GM12878 (cell line): ENCODE measurements around the gene PLET1. TPM values are rescaled to one million over a fixed set of nuclear protein-coding genes. Genes with fewer than 3 reads are reported as not detected.

Experiments
- ATAC-seq: fragments of 200-7000 bp; cut with Tn5 transposase; 3 replicates; pipeline ENCODE4 v1.9.1; 2020; ENCODE audit warnings: mild to moderate bottlenecking, moderate library complexity
- BruUV-seq: library from RNA; stranded (reverse); fragments of 400-500 nt; replicated peaks from 2 replicates; lab custom pipeline; 2021; lab: Mats Ljungman, UMichigan
- CTCF ChIA-PET: fragments of 300-600 bp; sonication (Branson Sonifier 250); formaldehyde crosslinking; extraction: SDS; loops from one replicate; lab custom pipeline; 2021; ENCODE audit warnings: inconsistent platforms; lab: Yijun Ruan, JAX
- POLR2A ChIA-PET: fragments of 350-600 bp; formaldehyde crosslinking; extraction: SDS; loops from one replicate; lab custom pipeline; 2021; ENCODE audit warnings: inconsistent platforms; lab: Charles Lee
- RAD21 ChIA-PET: fragments of 300-600 bp; sonication (Branson Sonifier 250); formaldehyde crosslinking; loops from one replicate; lab custom pipeline; 2023; ENCODE audit warnings: antibody characterized with exemption; ENCODE audit not compliant: unreplicated experiment; lab: Charles Lee
- SMC1A ChIA-PET: fragments of 300-600 bp; sonication (Branson Sonifier 250); formaldehyde crosslinking; loops from one replicate; lab custom pipeline; 2023; ENCODE audit not compliant: unreplicated experiment, uncharacterized antibody; lab: Charles Lee
- DNase-seq: peaks from one replicate; pipeline ENCODE4 v3.0.0-alpha.2; 2011; ENCODE audit warnings: low read depth, low spot score
- FAIRE-seq: peaks from 3 replicates; lab custom pipeline; 2011; peaks lifted over from hg19 to GRCh38; lab: Jason Lieb, UNC
- H2AFZ ChIP-seq: 2 replicates; pipeline ENCODE4 v1.6.0; 2011; ENCODE audit warnings: low read depth, low read length, control low read depth; ENCODE audit not compliant: control insufficient read depth
- H3K27ac ChIP-seq: 2 replicates; pipeline ENCODE4 v1.5.1; 2011; ENCODE audit warnings: control low read depth; ENCODE audit not compliant: control insufficient read depth, insufficient read depth
- H3K27me3 ChIP-seq, 2 experiments: replicated peaks in 1 of 2; 2 replicates each; pipeline versions ENCODE4 v1.6.0 to v1.6.1; 2011; ENCODE audit warnings: low read length in 1 of 2; ENCODE audit not compliant: control insufficient read depth in 2 of 2, insufficient read depth in 2 of 2
- H3K36me3 ChIP-seq, 2 experiments: 2 replicates each; pipeline ENCODE4 v1.5.1; 2011; ENCODE audit warnings: low read length in 1 of 2; ENCODE audit not compliant: control insufficient read depth in 2 of 2, insufficient read depth in 2 of 2
- H3K4me1 ChIP-seq: 2 replicates; pipeline ENCODE4 v1.6.1; 2011; ENCODE audit warnings: mild to moderate bottlenecking, low read length, moderate library complexity, mixed read lengths; ENCODE audit not compliant: control insufficient read depth, insufficient read depth
- H3K4me2 ChIP-seq: 2 replicates; pipeline ENCODE4 v1.6.0; 2011; ENCODE audit warnings: control low read depth; ENCODE audit not compliant: control insufficient read depth, insufficient read depth
- H3K4me3 ChIP-seq: fragments of 200-600 bp; sonication (generic); 2 replicates; pipeline ENCODE4 v1.5.1; 2016
- H3K79me2 ChIP-seq: 2 replicates; pipeline ENCODE4 v1.6.0; 2011; ENCODE audit warnings: low read length; ENCODE audit not compliant: control insufficient read depth, insufficient read depth
- H3K9ac ChIP-seq: 2 replicates; pipeline ENCODE4 v1.8.0; 2011; ENCODE audit warnings: low read length, control low read depth, mixed read lengths; ENCODE audit not compliant: control insufficient read depth, insufficient read depth
- H3K9me3 ChIP-seq: replicated peaks from 3 replicates; pipeline ENCODE4 v1.5.1; 2011; ENCODE audit warnings: mild to moderate bottlenecking, low read length; ENCODE audit not compliant: control insufficient read depth, insufficient read depth
- H4K20me1 ChIP-seq: 2 replicates; pipeline ENCODE4 v1.6.0; 2011; ENCODE audit not compliant: control insufficient read depth, insufficient read depth
- BHLHE40 ChIP-seq, 2 experiments: fragments of 450-650 bp in 1 of 2; IDR thresholded peaks; 2 replicates each; pipeline ENCODE4 v1.6.1; 2011 to 2017; ENCODE audit warnings: low read depth in 2 of 2, borderline replicate concordance in 1 of 2, improper control_type of control experiment in 1 of 2, low read length in 1 of 2, mild to moderate bottlenecking in 1 of 2
- BRCA1 ChIP-seq: IDR thresholded peaks from 2 replicates; pipeline ENCODE4 v1.6.1; 2011; ENCODE audit warnings: low read depth, low read length, improper control_type of control experiment
- CHD2 ChIP-seq: IDR thresholded peaks from 2 replicates; pipeline ENCODE4 v1.6.1; 2011; ENCODE audit warnings: low read depth, low read length, improper control_type of control experiment, borderline replicate concordance
- IRF4 ChIP-seq: IDR thresholded peaks from 2 replicates; pipeline ENCODE4 v1.6.1; 2011; ENCODE audit warnings: low read depth, low read length
- MYC ChIP-seq: IDR thresholded peaks from 2 replicates; pipeline ENCODE4 v1.6.1; 2011; ENCODE audit warnings: mild to moderate bottlenecking, low read length, moderate library complexity, inconsistent platforms; ENCODE audit not compliant: insufficient read depth, insufficient replicate concordance, insufficient read length, severe bottlenecking
- ZZZ3 ChIP-seq: IDR thresholded peaks from 2 replicates; pipeline ENCODE4 v1.6.1; 2011; ENCODE audit warnings: low read depth; ENCODE audit not compliant: control insufficient read depth, insufficient read length
- WGBS: methylation state at CpG from one replicate; pipeline ENCODE4 v1.1.6; 2016; ENCODE audit warnings: low lambda C conversion rate; ENCODE audit not compliant: insufficient replicate concordance, insufficient coverage; ENCODE audit errors: missing lambda C conversion rate; 5-methylcytosine and 5-hydroxymethylcytosine counted together
- in situ Hi-C: fragments of 300-500 bp; cut with MboI; formaldehyde crosslinking; loops from 9 replicates; pipeline ENCODE4 v1.14.3; 2018; ENCODE audit warnings: mixed read lengths
- intact Hi-C: fragments of 100-400 bp; cut with micrococcal nuclease; formaldehyde crosslinking; loops from one replicate; pipeline ENCODE4 v1.14.2; 2022; ENCODE audit not compliant: unreplicated experiment
- polyA plus RNA-seq, 11 experiments: library from polyadenylated mRNA; depleted of rRNA in 4 of 11; unstranded in 6 of 11; stranded (reverse) in 5 of 11; fragments of >200 nt; fragmentation: Nextera tagmentation in 4 of 11; fragmentation: Illumina TruSeq in 1 of 11; extraction: Ambion mirVana in 4 of 11; extraction: Trizol in 1 of 11; gene quantifications; 1 replicate in 1 of 11; 2 replicates in 10 of 11; pipeline versions ENCODE4 v1.2.1 to v1.2.3, GENCODE V29; 2011 to 2016; ENCODE audit warnings: inconsistent platforms in 2 of 11, missing spikeins in 2 of 11, low read depth in 1 of 11
- total RNA-seq, 4 experiments: library from RNA; depleted of rRNA in 3 of 4; stranded (reverse); fragments of >200 nt in 3 of 4; fragmentation: Illumina TruSeq in 1 of 4; extraction: Trizol in 1 of 4; gene quantifications; 2 replicates each; pipeline versions ENCODE4 v1.2.1 to v1.2.3, GENCODE V29; 2013 to 2021
- TF ChIP-seq, protein P1 (sequence below): fragments of 450-650 bp; IDR thresholded peaks from 2 replicates; pipeline ENCODE4 v1.6.1; 2017; ENCODE audit warnings: mild to moderate bottlenecking, low read depth, inconsistent platforms; ENCODE audit not compliant: poor library complexity, severe bottlenecking
- TF ChIP-seq, protein P2 (sequence below): IDR thresholded peaks from 2 replicates; pipeline ENCODE4 v1.6.1; 2012; ENCODE audit warnings: improper control_type of control experiment, low read depth, low read length; ENCODE audit not compliant: insufficient replicate concordance

PLET1 gene
- total and polyA plus RNA-seq, 10 of the 15 experiments (the other 5 are each of a cell fraction or from before 2014, with no cell fraction given) = not detected

DNA sequence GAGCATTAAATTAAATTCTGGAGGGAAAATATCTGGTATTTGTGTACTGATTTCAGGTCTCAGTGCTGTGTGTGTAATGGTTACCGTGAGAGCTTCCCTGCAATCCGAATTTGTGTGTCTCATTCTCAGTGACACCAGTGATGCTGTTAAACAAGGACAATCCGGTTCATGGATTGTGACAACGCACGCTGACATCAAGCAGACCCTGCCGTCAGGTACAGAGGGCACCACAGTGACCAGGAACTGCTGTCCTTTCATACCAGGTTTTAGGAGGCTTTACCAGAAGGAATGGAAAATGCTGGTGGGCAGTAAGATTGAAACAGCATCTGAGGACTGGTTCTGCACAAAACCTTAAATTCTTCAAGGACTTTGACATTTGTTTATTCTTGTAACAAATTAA lies 30.5 kb upstream of the PLET1 start:
- no TSS peak for BruUV-seq
- H3K27ac ChIP-seq = no peak overlapping the region
- ChIA-PET SMC1A (no interaction called here), CTCF (no interaction called here)
- TF ChIP-seq IRF4 (no peak), ZZZ3 (no peak), BRCA1 (no peak), BHLHE40 (IDR thresholded peaks at IDR 0.05; ENCODE audit: borderline replicate concordance in 1 of 2, low read depth in 2 of 2, low read length in 1 of 2) (no peak), CHD2 (no peak), MYC (no peak)
- TF ChIP-seq, protein P1, sequence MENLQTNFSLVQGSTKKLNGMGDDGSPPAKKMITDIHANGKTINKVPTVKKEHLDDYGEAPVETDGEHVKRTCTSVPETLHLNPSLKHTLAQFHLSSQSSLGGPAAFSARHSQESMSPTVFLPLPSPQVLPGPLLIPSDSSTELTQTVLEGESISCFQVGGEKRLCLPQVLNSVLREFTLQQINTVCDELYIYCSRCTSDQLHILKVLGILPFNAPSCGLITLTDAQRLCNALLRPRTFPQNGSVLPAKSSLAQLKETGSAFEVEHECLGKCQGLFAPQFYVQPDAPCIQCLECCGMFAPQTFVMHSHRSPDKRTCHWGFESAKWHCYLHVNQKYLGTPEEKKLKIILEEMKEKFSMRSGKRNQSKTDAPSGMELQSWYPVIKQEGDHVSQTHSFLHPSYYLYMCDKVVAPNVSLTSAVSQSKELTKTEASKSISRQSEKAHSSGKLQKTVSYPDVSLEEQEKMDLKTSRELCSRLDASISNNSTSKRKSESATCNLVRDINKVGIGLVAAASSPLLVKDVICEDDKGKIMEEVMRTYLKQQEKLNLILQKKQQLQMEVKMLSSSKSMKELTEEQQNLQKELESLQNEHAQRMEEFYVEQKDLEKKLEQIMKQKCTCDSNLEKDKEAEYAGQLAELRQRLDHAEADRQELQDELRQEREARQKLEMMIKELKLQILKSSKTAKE = no peak
- TF ChIP-seq, protein P2, sequence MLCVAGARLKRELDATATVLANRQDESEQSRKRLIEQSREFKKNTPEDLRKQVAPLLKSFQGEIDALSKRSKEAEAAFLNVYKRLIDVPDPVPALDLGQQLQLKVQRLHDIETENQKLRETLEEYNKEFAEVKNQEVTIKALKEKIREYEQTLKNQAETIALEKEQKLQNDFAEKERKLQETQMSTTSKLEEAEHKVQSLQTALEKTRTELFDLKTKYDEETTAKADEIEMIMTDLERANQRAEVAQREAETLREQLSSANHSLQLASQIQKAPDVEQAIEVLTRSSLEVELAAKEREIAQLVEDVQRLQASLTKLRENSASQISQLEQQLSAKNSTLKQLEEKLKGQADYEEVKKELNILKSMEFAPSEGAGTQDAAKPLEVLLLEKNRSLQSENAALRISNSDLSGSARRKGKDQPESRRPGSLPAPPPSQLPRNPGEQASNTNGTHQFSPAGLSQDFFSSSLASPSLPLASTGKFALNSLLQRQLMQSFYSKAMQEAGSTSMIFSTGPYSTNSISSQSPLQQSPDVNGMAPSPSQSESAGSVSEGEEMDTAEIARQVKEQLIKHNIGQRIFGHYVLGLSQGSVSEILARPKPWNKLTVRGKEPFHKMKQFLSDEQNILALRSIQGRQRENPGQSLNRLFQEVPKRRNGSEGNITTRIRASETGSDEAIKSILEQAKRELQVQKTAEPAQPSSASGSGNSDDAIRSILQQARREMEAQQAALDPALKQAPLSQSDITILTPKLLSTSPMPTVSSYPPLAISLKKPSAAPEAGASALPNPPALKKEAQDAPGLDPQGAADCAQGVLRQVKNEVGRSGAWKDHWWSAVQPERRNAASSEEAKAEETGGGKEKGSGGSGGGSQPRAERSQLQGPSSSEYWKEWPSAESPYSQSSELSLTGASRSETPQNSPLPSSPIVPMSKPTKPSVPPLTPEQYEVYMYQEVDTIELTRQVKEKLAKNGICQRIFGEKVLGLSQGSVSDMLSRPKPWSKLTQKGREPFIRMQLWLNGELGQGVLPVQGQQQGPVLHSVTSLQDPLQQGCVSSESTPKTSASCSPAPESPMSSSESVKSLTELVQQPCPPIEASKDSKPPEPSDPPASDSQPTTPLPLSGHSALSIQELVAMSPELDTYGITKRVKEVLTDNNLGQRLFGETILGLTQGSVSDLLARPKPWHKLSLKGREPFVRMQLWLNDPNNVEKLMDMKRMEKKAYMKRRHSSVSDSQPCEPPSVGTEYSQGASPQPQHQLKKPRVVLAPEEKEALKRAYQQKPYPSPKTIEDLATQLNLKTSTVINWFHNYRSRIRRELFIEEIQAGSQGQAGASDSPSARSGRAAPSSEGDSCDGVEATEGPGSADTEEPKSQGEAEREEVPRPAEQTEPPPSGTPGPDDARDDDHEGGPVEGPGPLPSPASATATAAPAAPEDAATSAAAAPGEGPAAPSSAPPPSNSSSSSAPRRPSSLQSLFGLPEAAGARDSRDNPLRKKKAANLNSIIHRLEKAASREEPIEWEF = no peak
- TF ChIP-seq, all 136 proteins: peak for 0
- H3K9me3 ChIP-seq = no peaks in the 10 kb centered on the region
- H3K27me3 ChIP-seq = no peaks in the 10 kb centered on the region
- ChIA-PET RAD21 (interaction anchor here (2.0 kb wide), 1 partner anchor 998 kb away, joined by 7 read pairs; no protein-coding TSS in a partner anchor), POLR2A (no interaction called here)
- no peak overlapping the region for H3K4me2 ChIP-seq
- no peaks in the 10 kb centered on the region for H4K20me1 ChIP-seq
- FAIRE-seq (peak; percentile 72), ATAC-seq (no peak), DNase-seq (no peak)
- no peak overlapping the region for H3K4me3 ChIP-seq
- no peaks in the 10 kb centered on the region for H3K79me2 ChIP-seq
- in situ Hi-C loops = no loop called here
- WGBS = 81% methylated on average over 6 of the region's 6 CpGs
- intact Hi-C loops = loop anchor here (2.0 kb wide), 1 partner anchor 504 kb away; no protein-coding TSS in a partner anchor
- no peak overlapping the region for H3K9ac ChIP-seq
- H3K4me1 ChIP-seq = peaks cover 4% of the 10 kb centered on the region; the same call in 1 of the 2 replicates
- H3K36me3 ChIP-seq = no peaks in the 10 kb centered on the region
- no peak overlapping the region for H2AFZ ChIP-seq
